ENCODE measurements around the gene CTSL. TPM values are rescaled to one million over a fixed set of nuclear protein-coding genes. Genes with fewer than 3 reads are reported as not detected.

Gene CTSL
- 389 and 402 TPM in 2 replicates for total RNA-seq (2014; rRNA removed; shearing (Covaris generic))
- 401 and 410 TPM in 2 replicates for polyA plus RNA-seq (2016; fragmentation: Nextera tagmentation; extraction: Ambion mirVana)

GRCh38 chr9:87725900-87726709, at the start of gene CTSL:
Gene CTSL, plus strand, starts transcription at chr9:87726119. Its CDS starts 1,485 bp downstream, at chr9:87727604.
- Histone ChIP-seq H4K20me1 (ENCODE audit: insufficient read depth) (no peaks in the 10 kb centered on the region), H3K4me1 (ENCODE audit: insufficient read depth) (peaks cover 35% of the 10 kb centered on the region), H3K9me3 (ENCODE audit: low read depth) (no peaks in the 10 kb centered on the region), H3K4me2 (ENCODE audit: unreplicated experiment) (peak within 1 kb of the TSS; percentile 88), H2AFZ (peak within 1 kb of the TSS; percentile 88), H3K9ac (peak within 1 kb of the TSS; percentile 91), H3F3A (ENCODE audit: insufficient read depth) (peaks cover 23% of the 10 kb centered on the region), H3K9me2 (ENCODE audit: insufficient read depth) (no peaks in the 10 kb centered on the region), H3K36me3 (ENCODE audit: low read depth) (peaks cover 33% of the 10 kb centered on the region), H3K27ac (peak within 1 kb of the TSS; percentile 90), H3K4me3 (peak within 1 kb of the TSS; percentile 73), H3K79me2 (ENCODE audit: insufficient read depth) (peaks cover 33% of the 10 kb centered on the region), H3K27me3 (replicated peaks; ENCODE audit: insufficient read depth) (no peaks in the 10 kb centered on the region)
- peak; percentile 95 for DNase-seq
- 0 to 1% methylated on average over 58 to 63 of the region's 67 CpGs for whole genome bisulfite sequencing, 2 experiments (ENCODE audit: low coverage in 1 of 2, low lambda C conversion rate in 2 of 2, missing lambda C conversion rate in 2 of 2)
- in situ Hi-C loops (cut with MboI) = no loop called here
- no peak for TF ChIP-seq EZH2phosphoT487 (IDR thresholded peaks at IDR 0.05; ENCODE audit: insufficient read depth, low read depth)
- no peak for TF ChIP-seq EZH2 (IDR thresholded peaks at IDR 0.05; ENCODE audit: insufficient read depth, poor library complexity, severe bottlenecking)

- no peaks in the 10 kb centered on the region for H3K36me3 ChIP-seq (ENCODE audit: low read depth)
These were observed 48.7 kb upstream of the CTSL start for GRCh38 chr9:87676976-87677775.

GRCh38 chr9:87677776-87678587, 47.9 kb upstream of the CTSL start:
- Histone ChIP-seq H3K36me3 (ENCODE audit: low read depth) (no peaks in the 10 kb centered on the region), H3K27me3 (replicated peaks; ENCODE audit: insufficient read depth) (no peaks in the 10 kb centered on the region), H3K9me2 (ENCODE audit: insufficient read depth) (no peaks in the 10 kb centered on the region), H3K27ac (no peak overlapping the region), H3K4me3 (no peak overlapping the region), H3K9me3 (ENCODE audit: low read depth) (no peaks in the 10 kb centered on the region), H2AFZ (no peak overlapping the region), H3K79me2 (ENCODE audit: insufficient read depth) (no peaks in the 10 kb centered on the region), H3K9ac (no peak overlapping the region), H4K20me1 (ENCODE audit: insufficient read depth) (no peaks in the 10 kb centered on the region), H3K4me2 (ENCODE audit: unreplicated experiment) (no peak overlapping the region), H3K4me1 (ENCODE audit: insufficient read depth) (no peaks in the 10 kb centered on the region), H3F3A (ENCODE audit: insufficient read depth) (no peaks in the 10 kb centered on the region)
- 75 to 79% methylated on average over 17 of the region's 17 CpGs for WGBS, 2 experiments (ENCODE audit: low coverage in 1 of 2, low lambda C conversion rate in 2 of 2, missing lambda C conversion rate in 2 of 2)
- no peak for TF ChIP-seq EZH2 (IDR thresholded peaks at IDR 0.05; ENCODE audit: insufficient read depth, poor library complexity, severe bottlenecking)
- no peak for TF ChIP-seq EZH2phosphoT487 (IDR thresholded peaks at IDR 0.05; ENCODE audit: insufficient read depth, low read depth)
- no peak for DNase-seq
- in situ Hi-C loops (cut with MboI) = loop anchor here (10.0 kb wide), 2 partner anchors 137 to 367 kb away; no protein-coding TSS in a partner anchor

More at GRCh38 chr9:87676976-87677775, 48.7 kb upstream of the CTSL start:
- H3K9me3 ChIP-seq (ENCODE audit: low read depth) = no peaks in the 10 kb centered on the region
- H3K27ac ChIP-seq = no peak overlapping the region
- no peak overlapping the region for H3K4me2 ChIP-seq (ENCODE audit: unreplicated experiment)
- H3K79me2 ChIP-seq (ENCODE audit: insufficient read depth) = no peaks in the 10 kb centered on the region
- WGBS, 2 experiments (ENCODE audit: low coverage in 1 of 2, low lambda C conversion rate in 2 of 2, missing lambda C conversion rate in 2 of 2) = 72 to 74% methylated on average over 14 of the region's 14 CpGs
- no peak overlapping the region for H2AFZ ChIP-seq
- no peaks in the 10 kb centered on the region for H4K20me1 ChIP-seq (ENCODE audit: insufficient read depth)
- no peaks in the 10 kb centered on the region for H3K4me1 ChIP-seq (ENCODE audit: insufficient read depth)
- in situ Hi-C loops (cut with MboI) = loop anchor here (10.0 kb wide), 2 partner anchors 138 to 368 kb away; no protein-coding TSS in a partner anchor
- DNase-seq = peak; percentile 32
- TF ChIP-seq EZH2phosphoT487 (IDR thresholded peaks at IDR 0.05; ENCODE audit: insufficient read depth, low read depth) (no peak), EZH2 (IDR thresholded peaks at IDR 0.05; ENCODE audit: insufficient read depth, poor library complexity, severe bottlenecking) (no peak)
- no peak overlapping the region for H3K9ac ChIP-seq
- no peaks in the 10 kb centered on the region for H3F3A ChIP-seq (ENCODE audit: insufficient read depth)
- H3K9me2 ChIP-seq (ENCODE audit: insufficient read depth) = no peaks in the 10 kb centered on the region
- no peaks in the 10 kb centered on the region for H3K27me3 ChIP-seq (replicated peaks; ENCODE audit: insufficient read depth)
- H3K4me3 ChIP-seq = no peak overlapping the region

Data from GM23248 (cell line).